ENCODE results near the gene FOXL2. TPM values are rescaled to one million over a fixed set of nuclear protein-coding genes. Genes with fewer than 3 reads are reported as not detected.

The FOXL2 gene
- total and polyA plus RNA-seq, 10 of the 15 experiments (the other 5 are each of a cell fraction or from before 2014, with no cell fraction given): not detected

DNA sequence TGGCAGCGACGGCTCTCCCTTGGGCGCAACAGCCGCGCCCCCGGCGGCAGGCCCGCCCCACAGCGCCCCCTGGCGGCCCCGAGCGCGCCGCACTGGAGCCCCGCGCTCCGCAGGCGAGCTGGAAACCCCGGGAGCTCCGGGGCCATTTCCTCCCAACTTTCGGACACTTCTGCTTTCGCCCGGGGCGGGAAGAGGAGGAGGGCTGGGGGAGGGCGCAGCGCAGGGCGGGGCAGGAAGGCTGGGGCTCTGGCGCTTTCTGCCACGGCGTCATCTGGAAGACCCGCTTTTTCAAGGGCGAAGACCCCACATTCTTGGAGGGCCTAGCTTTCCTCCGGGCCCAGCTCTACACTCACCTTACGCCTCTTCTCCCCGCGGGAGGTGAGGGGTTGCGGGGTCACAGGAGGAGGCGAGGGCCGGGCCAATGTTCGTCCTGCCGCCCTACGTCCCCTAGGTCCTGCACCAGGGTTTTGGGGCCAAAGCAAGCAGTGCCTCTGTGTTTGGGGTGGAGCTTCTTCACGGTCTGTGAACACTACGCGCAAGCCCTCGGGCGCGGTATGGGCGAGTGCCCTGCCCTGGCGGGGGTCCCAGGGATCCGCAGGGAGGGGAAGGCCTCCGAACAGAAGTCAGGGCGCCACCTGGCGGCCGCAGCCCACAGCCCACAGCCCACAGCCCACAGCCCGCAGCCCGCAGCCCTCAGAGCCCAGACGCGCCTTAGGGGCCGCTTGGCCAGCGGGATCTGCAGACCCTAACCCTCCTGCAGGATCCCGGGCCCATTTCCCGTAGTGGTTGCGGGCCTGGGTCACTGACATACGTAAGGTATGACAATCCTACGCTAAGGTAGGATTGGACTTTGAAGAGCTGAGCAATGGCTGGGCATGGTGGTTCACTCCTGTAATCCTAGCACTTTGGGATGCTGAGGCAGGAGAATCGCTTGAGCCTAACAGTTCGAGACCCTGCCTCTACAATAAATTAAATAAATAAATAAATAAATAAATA lies 31.1 kb downstream of the FOXL2 start (continued):
- TF ChIP-seq SUPT20H (IDR thresholded peaks at IDR 0.05; ENCODE audit: borderline replicate concordance, control insufficient read depth, low read depth, low read length) (no peak), TCF7 (IDR thresholded peaks at IDR 0.05; ENCODE audit: borderline replicate concordance) (no peak), PAX8 (IDR thresholded peaks at IDR 0.05) (no peak), ZNF24 (IDR thresholded peaks at IDR 0.05) (0 out of 2 replicates have a peak, but pooled peaks have one; percentile 20), SMAD1 (IDR thresholded peaks at IDR 0.05; ENCODE audit: low read depth, partially characterized antibody) (no peak), BCLAF1 (IDR thresholded peaks at IDR 0.05) (no peak), ATF7 (IDR thresholded peaks at IDR 0.05; ENCODE audit: low read depth) (no peak), JUND (IDR thresholded peaks at IDR 0.05; ENCODE audit: low read depth, low read length) (no peak), ZNF274 (IDR thresholded peaks at IDR 0.05; ENCODE audit: insufficient read depth, insufficient read length) (no peak), CTCF (IDR thresholded peaks at IDR 0.05 in 2 of 3, conservative IDR thresholded peaks at IDR 0.05 in 1 of 3; ENCODE audit: control insufficient read depth in 2 of 3, extremely low read depth in 1 of 3, insufficient read depth in 1 of 3, low read depth in 3 of 3, low read length in 3 of 3) (peak; percentile 67 to 85 (median 82)), CREB1 (IDR thresholded peaks at IDR 0.05; ENCODE audit: low read depth) (no peak), ZNF622 (IDR thresholded peaks at IDR 0.05) (no peak), PBX3 (IDR thresholded peaks at IDR 0.05; ENCODE audit: insufficient replicate concordance, low read depth, low read length) (no peak), POLR2A (IDR thresholded peaks at IDR 0.05; ENCODE audit: low read depth, low read length) (0 out of 2 replicates have a peak, but pooled peaks have one; percentile 25), NR2F1 (conservative IDR thresholded peaks at IDR 0.05) (peak; percentile 90), YBX1 (IDR thresholded peaks at IDR 0.05) (no peak), SIN3A (IDR thresholded peaks at IDR 0.05; ENCODE audit: low read depth, low read length) (peak; percentile 58; the same call in 1 of the 2 replicates), NR2C2 (IDR thresholded peaks at IDR 0.05; ENCODE audit: borderline replicate concordance, control insufficient read depth, insufficient read length, low read depth) (no peak), NFYA (IDR thresholded peaks at IDR 0.05; ENCODE audit: borderline replicate concordance, low read depth, low read length) (no peak), ZNF207 (IDR thresholded peaks at IDR 0.05; ENCODE audit: borderline replicate concordance) (no peak), MTA3 (IDR thresholded peaks at IDR 0.05; ENCODE audit: borderline replicate concordance, low read length) (no peak)
- TF ChIP-seq, protein P1, sequence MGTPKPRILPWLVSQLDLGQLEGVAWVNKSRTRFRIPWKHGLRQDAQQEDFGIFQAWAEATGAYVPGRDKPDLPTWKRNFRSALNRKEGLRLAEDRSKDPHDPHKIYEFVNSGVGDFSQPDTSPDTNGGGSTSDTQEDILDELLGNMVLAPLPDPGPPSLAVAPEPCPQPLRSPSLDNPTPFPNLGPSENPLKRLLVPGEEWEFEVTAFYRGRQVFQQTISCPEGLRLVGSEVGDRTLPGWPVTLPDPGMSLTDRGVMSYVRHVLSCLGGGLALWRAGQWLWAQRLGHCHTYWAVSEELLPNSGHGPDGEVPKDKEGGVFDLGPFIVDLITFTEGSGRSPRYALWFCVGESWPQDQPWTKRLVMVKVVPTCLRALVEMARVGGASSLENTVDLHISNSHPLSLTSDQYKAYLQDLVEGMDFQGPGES (IDR thresholded peaks at IDR 0.05): no peak
- TF ChIP-seq, protein P2, sequence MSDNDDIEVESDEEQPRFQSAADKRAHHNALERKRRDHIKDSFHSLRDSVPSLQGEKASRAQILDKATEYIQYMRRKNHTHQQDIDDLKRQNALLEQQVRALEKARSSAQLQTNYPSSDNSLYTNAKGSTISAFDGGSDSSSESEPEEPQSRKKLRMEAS (IDR thresholded peaks at IDR 0.05; ENCODE audit: low read depth, low read length): no peak
